SH-SY5Y (cell line): ENCODE data around the gene DPPA3.

Source experiments
- GATA2 ChIP-seq: IDR thresholded peaks from 2 replicates; pipeline ENCODE4 v1.6.1; 2011; ENCODE audit warnings: mild to moderate bottlenecking, low read depth, low read length
- GATA3 ChIP-seq: IDR thresholded peaks from 2 replicates; pipeline ENCODE4 v1.6.1; 2011; ENCODE audit warnings: low read depth, mild to moderate bottlenecking, low read length, moderate library complexity

GRCh38 chr12:7731486-7731885, 20.3 kb downstream of the DPPA3 start:
- TF ChIP-seq GATA2, result no peak
- TF ChIP-seq GATA3, result no peak
